Measurements from ENCODE around the gene KCNIP2. TPM values are rescaled to one million over a fixed set of nuclear protein-coding genes. Genes with fewer than 3 reads are reported as not detected.

Gene KCNIP2
- total RNA-seq, 1 donor from 2014 or later: 7.7 TPM

DNA sequence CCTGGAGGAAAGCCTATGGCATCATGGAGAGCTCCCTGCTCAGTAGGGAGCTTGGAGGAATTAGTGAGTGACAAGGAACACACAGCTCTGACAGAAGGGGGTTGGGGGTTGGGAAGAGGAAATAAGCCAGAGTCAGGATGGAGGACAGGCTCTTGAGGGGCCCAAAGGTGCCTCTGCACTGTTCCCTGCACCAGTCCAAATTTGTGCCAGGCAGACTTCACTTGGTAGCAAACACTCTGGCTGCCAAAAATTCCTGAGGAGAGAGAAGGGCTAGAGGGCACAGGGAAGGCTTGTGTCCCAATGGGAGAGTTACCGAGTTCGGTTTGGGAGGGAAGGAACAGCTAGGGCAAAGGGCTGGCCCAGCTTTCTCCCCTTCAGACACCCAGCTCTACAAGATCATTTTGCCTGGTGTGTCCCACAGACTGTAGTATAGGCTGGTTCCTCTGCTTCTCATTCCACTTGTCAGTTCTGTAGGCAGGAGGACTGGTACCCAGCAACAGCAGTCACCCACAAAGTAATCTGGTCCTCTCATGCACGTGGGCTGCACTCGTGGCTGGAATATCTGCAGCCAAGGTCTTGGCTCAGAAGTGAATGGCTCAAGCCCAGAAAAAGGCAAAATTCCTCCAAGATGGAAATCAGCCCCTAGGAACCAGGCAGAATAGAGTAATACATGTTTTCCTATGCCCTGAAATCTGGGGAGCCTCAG lies 8.0 kb upstream of the KCNIP2 start:
- Mint-ChIP-seq H3K27ac (ENCODE audit: unreplicated experiment) (no peak overlapping the region), H3K9me3 (ENCODE audit: unreplicated experiment) (no peaks in the 10 kb centered on the region), H3K36me3 (ENCODE audit: low read depth, unreplicated experiment) (peaks cover 12% of the 10 kb centered on the region), H3K27me3 (ENCODE audit: unreplicated experiment) (peaks cover 10% of the 10 kb centered on the region), H3K4me3 (ENCODE audit: unreplicated experiment) (peak overlapping the region; percentile 72), H3K4me1 (ENCODE audit: unreplicated experiment) (peaks cover 49% of the 10 kb centered on the region)
- DNase-seq (ENCODE audit: low spot score): no peak
- TF ChIP-seq, protein P1, sequence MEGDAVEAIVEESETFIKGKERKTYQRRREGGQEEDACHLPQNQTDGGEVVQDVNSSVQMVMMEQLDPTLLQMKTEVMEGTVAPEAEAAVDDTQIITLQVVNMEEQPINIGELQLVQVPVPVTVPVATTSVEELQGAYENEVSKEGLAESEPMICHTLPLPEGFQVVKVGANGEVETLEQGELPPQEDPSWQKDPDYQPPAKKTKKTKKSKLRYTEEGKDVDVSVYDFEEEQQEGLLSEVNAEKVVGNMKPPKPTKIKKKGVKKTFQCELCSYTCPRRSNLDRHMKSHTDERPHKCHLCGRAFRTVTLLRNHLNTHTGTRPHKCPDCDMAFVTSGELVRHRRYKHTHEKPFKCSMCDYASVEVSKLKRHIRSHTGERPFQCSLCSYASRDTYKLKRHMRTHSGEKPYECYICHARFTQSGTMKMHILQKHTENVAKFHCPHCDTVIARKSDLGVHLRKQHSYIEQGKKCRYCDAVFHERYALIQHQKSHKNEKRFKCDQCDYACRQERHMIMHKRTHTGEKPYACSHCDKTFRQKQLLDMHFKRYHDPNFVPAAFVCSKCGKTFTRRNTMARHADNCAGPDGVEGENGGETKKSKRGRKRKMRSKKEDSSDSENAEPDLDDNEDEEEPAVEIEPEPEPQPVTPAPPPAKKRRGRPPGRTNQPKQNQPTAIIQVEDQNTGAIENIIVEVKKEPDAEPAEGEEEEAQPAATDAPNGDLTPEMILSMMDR (IDR thresholded peaks at IDR 0.05; ENCODE audit: unreplicated experiment): no peak

DNA sequence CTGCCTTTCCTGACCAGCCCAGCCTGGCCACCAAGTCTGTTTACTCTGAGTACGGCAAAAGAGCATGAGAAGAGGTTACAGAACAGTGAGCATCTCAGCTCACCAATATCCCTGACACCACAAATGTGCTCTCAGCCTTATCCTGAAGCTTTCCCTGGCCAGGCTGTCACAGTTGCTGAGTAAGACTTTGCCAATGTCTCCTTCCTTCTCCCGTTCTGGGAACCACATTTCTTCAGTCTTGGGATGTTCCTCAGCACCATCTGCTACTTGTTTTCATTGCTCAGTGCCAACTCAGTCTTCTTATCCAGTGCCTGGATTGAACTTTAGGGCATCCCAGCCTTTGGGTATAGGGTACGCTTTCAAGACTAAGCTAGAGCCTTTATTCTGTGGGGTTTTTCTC lies 7.1 kb upstream of the KCNIP2 start:
- peaks cover 57% of the 10 kb centered on the region for H3K4me1 Mint-ChIP-seq (ENCODE audit: unreplicated experiment)
- H3K27me3 Mint-ChIP-seq (ENCODE audit: unreplicated experiment): peaks cover 11% of the 10 kb centered on the region
- peaks cover 12% of the 10 kb centered on the region for H3K36me3 Mint-ChIP-seq (ENCODE audit: low read depth, unreplicated experiment)
- TF ChIP-seq, protein P1 (IDR thresholded peaks at IDR 0.05; ENCODE audit: unreplicated experiment): no peak
- no peak for DNase-seq (ENCODE audit: low spot score)
- peak overlapping the region; percentile 13 for H3K27ac Mint-ChIP-seq (ENCODE audit: unreplicated experiment)
- H3K9me3 Mint-ChIP-seq (ENCODE audit: unreplicated experiment): no peaks in the 10 kb centered on the region
- H3K4me3 Mint-ChIP-seq (ENCODE audit: unreplicated experiment): peak overlapping the region; percentile 72

DNA sequence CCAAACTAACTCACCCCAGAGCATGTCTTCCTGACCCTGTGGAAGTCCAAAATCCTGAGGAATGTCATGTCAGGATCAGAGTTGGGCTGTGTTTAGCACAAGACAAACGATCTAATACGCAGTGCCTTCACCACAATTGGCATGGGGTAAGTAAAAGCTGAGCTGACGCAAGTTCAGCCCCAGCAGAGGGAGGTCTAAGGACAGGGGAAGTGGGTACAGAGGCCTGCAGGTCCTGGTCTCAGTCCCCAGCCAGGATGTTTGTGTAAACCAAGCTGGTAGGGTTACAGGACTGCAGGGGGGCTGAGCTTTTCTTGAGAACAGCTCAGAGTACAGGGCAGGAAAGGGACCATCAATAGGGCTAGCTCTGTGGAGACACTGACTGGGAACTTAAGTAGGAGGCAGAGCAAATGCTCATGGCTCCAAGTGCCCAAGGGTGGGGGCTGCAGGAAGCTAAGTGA lies 5.3 kb upstream of the KCNIP2 start:
- Mint-ChIP-seq H3K4me1 (ENCODE audit: unreplicated experiment) (peaks cover 75% of the 10 kb centered on the region), H3K36me3 (ENCODE audit: low read depth, unreplicated experiment) (peaks cover 12% of the 10 kb centered on the region), H3K27ac (ENCODE audit: unreplicated experiment) (peak overlapping the region; percentile 93), H3K9me3 (ENCODE audit: unreplicated experiment) (no peaks in the 10 kb centered on the region), H3K4me3 (ENCODE audit: unreplicated experiment) (peak overlapping the region; percentile 47), H3K27me3 (ENCODE audit: unreplicated experiment) (peaks cover 15% of the 10 kb centered on the region)
- TF ChIP-seq, protein P1 (IDR thresholded peaks at IDR 0.05; ENCODE audit: unreplicated experiment): no peak
- DNase-seq (ENCODE audit: low spot score): no peak

DNA sequence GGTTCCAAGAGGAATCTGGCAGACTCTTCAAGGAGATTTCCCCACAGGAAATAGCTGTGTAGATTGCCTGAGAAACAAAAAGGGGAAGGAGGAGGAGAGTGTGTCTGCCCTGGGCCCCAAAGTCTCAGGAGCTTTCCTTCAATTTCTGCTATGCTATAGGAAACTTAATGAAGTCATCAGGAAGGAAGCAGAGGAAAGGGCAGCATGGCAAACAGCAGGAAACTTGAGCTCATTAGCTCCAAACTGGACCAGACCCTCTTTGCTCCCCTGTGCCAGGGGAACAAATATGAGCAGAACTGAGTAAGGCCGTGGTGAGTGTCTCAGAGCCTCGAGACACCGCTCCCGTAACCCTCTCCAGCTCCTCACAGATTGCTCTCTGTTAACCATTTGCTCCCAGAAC lies 4.8 kb upstream of the KCNIP2 start:
- H3K4me1 Mint-ChIP-seq (ENCODE audit: unreplicated experiment): peaks cover 76% of the 10 kb centered on the region
- peaks cover 15% of the 10 kb centered on the region for H3K27me3 Mint-ChIP-seq (ENCODE audit: unreplicated experiment)
- H3K4me3 Mint-ChIP-seq (ENCODE audit: unreplicated experiment): peak overlapping the region; percentile 47

DNA sequence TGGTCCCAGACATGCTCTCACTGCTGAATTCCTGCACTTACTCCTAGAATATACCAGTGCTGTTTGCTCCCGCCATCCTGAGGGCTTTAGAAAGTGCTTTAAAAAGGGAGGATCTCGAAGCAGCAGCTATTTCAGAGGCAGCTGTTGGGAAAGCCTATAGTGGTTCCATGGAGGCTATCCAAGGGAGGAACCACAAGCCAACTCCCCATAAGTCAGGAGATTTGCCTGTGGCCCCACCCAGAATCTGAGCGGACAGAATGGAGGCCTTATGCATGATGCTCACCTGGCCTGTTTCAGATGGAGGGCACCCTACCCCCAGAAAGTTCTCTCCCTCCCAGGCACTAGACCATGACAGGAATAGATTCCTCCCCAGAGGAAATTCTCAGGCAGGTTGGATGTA lies 2.3 kb upstream of the KCNIP2 start:
- DNase-seq (ENCODE audit: low spot score): no peak
- no peak overlapping the region for H3K27ac Mint-ChIP-seq (ENCODE audit: unreplicated experiment)
- peaks cover 88% of the 10 kb centered on the region for H3K4me1 Mint-ChIP-seq (ENCODE audit: unreplicated experiment)
- H3K27me3 Mint-ChIP-seq (ENCODE audit: unreplicated experiment): peaks cover 30% of the 10 kb centered on the region
- H3K36me3 Mint-ChIP-seq (ENCODE audit: low read depth, unreplicated experiment): peaks cover 15% of the 10 kb centered on the region
- no peaks in the 10 kb centered on the region for H3K9me3 Mint-ChIP-seq (ENCODE audit: unreplicated experiment)
- TF ChIP-seq, protein P1 (IDR thresholded peaks at IDR 0.05; ENCODE audit: unreplicated experiment): no peak
- H3K4me3 Mint-ChIP-seq (ENCODE audit: unreplicated experiment): no peak overlapping the region

More for the DNA sequence above, 4.8 kb upstream of the KCNIP2 start:
- Mint-ChIP-seq H3K9me3 (ENCODE audit: unreplicated experiment) (no peaks in the 10 kb centered on the region), H3K27ac (ENCODE audit: unreplicated experiment) (peak overlapping the region; percentile 93), H3K36me3 (ENCODE audit: low read depth, unreplicated experiment) (peaks cover 12% of the 10 kb centered on the region)
- no peak for DNase-seq (ENCODE audit: low spot score)
- TF ChIP-seq, protein P1 (IDR thresholded peaks at IDR 0.05; ENCODE audit: unreplicated experiment): no peak

Data from endothelial cell (in vitro differentiated cells).